ENCODE results near the gene MTA1.

MTA1 gene

GRCh38 chr14:105386581-105387529 is 32.8 kb upstream of the MTA1 start:
- DNase-seq (ENCODE audit: low read depth in 2 of 2): no peak

- DNase-seq (ENCODE audit: low read depth in 2 of 2): no peak
These were observed 32.1 kb upstream of the MTA1 start for GRCh38 chr14:105387530-105387922.

GRCh38 chr14:105388110-105388951 is 31.3 kb upstream of the MTA1 start:
- no peak for DNase-seq (ENCODE audit: low read depth in 2 of 2)

GRCh38 chr14:105388976-105389375 is 30.7 kb upstream of the MTA1 start:
- DNase-seq (ENCODE audit: low read depth in 2 of 2): no peak

- no peak for DNase-seq (ENCODE audit: low read depth in 2 of 2)
These were observed 30.1 kb upstream of the MTA1 start for GRCh38 chr14:105389534-105389933.

- no peak for DNase-seq (ENCODE audit: low read depth in 2 of 2)
These were observed 29.4 kb upstream of the MTA1 start for GRCh38 chr14:105389976-105390848.

GRCh38 chr14:105390849-105391500 is 28.7 kb upstream of the MTA1 start:
- DNase-seq (ENCODE audit: low read depth in 2 of 2): no peak

- DNase-seq (ENCODE audit: low read depth in 2 of 2): no peak
These were observed 28.1 kb upstream of the MTA1 start for GRCh38 chr14:105391541-105391940.

GRCh38 chr14:105392131-105393090 is 27.2 kb upstream of the MTA1 start:
- DNase-seq (ENCODE audit: low read depth in 2 of 2): no peak

GRCh38 chr14:105393151-105393550 is 26.5 kb upstream of the MTA1 start:
- no peak for DNase-seq (ENCODE audit: low read depth in 2 of 2)

GRCh38 chr14:105394714-105395537 is 24.7 kb upstream of the MTA1 start:
- DNase-seq (ENCODE audit: low read depth in 2 of 2): no peak

- DNase-seq (ENCODE audit: low read depth in 2 of 2): no peak
These were observed 24.1 kb upstream of the MTA1 start for GRCh38 chr14:105395538-105395854.

- no peak for DNase-seq (ENCODE audit: low read depth in 2 of 2)
These were observed 22.2 kb upstream of the MTA1 start for GRCh38 chr14:105397350-105397931.

- DNase-seq (ENCODE audit: low read depth in 2 of 2): peak; percentile 92 to 95
These were observed 21.4 kb upstream of the MTA1 start, which contains the start of gene TEX22 for GRCh38 chr14:105398044-105398725. Gene TEX22 (plus strand): TSS chr14:105398538. CDS start chr14:105399341, 803 bp downstream.

GRCh38 chr14:105398726-105399465 is 20.7 kb upstream of the MTA1 start:
- no peak for DNase-seq (ENCODE audit: low read depth in 2 of 2)

GRCh38 chr14:105399466-105399775 is 20.2 kb upstream of the MTA1 start:
- no peak for DNase-seq (ENCODE audit: low read depth in 2 of 2)

- DNase-seq (ENCODE audit: low read depth in 2 of 2): no peak
These were observed 19.6 kb upstream of the MTA1 start for GRCh38 chr14:105400016-105400415.

- no peak for DNase-seq (ENCODE audit: low read depth in 2 of 2)
These were observed 17.9 kb upstream of the MTA1 start for GRCh38 chr14:105401699-105402098.
